Daoy (cell line): ENCODE data around the gene HOXB8. TPM values are rescaled to one million over a fixed set of nuclear protein-coding genes. Genes with fewer than 3 reads are reported as not detected.

Experiments
- DNase-seq: peaks from one replicate; pipeline ENCODE4 v3.0.0-alpha.2; 2015; ENCODE audit warnings: low read depth
- total RNA-seq: library from RNA; depleted of rRNA; stranded (reverse); fragments of >200 nt; shearing (Covaris generic); gene quantifications from 2 replicates; pipeline ENCODE4 v1.2.3, GENCODE V29; 2014

HOXB8 gene
- total RNA-seq, 1 experiment from 2014 or later, result 6.9 TPM

DNA sequence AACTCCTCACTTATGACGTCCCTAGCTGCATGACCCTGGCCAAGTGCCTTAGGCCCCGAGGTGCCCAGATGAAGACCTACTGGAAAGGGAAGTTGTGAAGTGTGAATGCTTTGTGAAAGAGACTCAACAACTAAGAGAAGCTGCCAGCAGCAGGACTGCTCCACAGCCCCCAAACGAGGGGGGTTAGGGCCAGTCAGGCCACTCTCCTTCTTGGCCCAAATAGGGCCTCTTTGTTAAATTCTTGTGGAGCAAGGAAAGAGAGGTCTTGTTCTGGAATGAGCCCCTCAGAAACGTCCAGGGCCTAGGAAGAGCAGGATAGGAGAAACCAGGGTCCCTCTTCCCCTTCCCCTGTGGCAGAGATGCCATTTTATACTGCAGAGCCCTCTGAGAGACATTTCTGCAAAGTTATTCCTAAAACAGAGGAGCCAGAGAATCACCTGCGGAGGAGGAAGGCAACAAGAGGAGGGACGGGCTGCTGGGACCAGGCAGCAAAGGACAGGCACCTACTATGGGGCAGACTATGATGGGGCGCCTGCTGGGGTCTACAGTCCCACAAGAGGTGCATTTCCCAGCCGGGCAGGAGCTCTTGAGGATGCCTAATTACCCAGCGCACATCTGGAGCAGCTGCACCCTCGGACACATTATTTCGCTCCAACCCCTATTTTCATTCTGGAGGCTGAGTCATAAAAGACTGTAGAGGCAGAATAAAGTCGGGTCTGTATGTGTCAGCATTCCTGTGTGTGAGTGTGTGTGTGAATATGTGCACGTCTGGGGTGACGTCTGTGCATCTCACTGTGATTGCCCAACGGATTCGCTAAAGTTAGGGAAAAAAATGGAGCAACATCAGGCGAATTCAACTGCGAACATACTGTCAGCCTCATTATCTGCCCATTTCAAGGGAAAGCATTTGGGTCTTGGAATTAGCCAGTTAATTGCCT, 22.5 kb upstream of the HOXB8 start:
- peak; percentile 83 for DNase-seq

- DNase-seq, result peak; percentile 89
These were observed 21.3 kb upstream of the HOXB8 start for GRCh38 chr17:48636177-48637018.

DNA sequence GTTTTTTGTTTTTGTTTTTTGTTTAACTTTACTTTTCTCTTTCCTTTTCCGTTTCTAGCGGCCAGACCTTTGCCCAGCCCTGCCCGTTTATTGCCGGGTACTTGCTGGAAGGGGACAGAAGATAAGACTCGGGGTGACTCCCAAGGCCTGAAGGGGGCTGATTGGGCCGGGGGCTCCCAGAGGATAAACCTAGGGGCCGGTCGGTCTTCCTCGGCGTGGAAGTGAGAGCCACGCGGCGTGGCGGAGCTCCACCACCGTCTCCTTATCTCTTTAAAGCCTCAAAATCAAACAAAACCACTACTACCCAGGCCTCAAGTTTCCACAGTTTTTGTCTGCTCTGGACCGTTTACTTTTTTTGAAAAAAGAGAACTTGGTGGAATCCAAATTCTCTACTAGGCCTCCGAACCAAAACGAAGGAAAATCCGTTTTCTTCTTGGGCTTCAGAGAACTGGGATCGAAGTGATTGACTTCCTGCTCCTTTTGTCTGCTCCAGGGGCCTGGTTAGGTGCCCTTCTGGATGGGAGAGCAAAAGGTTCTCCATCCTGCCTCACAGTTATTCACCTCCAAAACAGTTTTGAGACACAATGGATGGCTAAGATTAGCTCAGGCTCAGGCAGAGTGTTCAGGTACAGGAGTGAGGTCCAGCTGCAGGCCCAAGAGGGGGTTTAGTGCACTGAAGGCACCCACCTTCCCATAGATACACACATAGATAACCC, 19.6 kb upstream of the HOXB8 start:
- no peak for DNase-seq

DNA sequence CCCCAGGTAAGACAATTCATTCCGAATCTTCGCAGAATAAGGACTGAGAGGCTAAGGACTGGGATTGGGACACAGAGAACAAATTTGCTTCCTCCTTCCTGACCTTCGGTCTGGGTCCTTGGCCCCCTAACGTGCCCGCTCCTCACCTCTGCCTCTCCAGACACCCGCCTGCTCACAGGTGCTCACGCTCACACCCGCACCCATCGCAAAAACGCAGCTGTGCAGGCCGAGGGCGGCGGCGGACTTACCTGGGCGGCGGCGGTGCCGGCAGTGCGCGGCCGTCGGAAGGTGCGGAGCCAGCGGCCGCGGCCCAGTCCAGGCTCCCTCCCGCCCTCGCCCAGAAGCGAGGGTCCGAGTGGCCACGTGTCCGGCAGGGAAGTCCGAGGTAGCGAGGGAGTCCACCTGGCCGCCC, 18.2 kb upstream of the HOXB8 start:
- DNase-seq, result no peak

- no peak for DNase-seq
These were observed 17.6 kb upstream of the HOXB8 start for GRCh38 chr17:48632579-48633265.

GRCh38 chr17:48631693-48632578, 16.8 kb upstream of the HOXB8 start:
- DNase-seq, result no peak

GRCh38 chr17:48630925-48631692, 16.0 kb upstream of the HOXB8 start:
- DNase-seq, result no peak

DNA sequence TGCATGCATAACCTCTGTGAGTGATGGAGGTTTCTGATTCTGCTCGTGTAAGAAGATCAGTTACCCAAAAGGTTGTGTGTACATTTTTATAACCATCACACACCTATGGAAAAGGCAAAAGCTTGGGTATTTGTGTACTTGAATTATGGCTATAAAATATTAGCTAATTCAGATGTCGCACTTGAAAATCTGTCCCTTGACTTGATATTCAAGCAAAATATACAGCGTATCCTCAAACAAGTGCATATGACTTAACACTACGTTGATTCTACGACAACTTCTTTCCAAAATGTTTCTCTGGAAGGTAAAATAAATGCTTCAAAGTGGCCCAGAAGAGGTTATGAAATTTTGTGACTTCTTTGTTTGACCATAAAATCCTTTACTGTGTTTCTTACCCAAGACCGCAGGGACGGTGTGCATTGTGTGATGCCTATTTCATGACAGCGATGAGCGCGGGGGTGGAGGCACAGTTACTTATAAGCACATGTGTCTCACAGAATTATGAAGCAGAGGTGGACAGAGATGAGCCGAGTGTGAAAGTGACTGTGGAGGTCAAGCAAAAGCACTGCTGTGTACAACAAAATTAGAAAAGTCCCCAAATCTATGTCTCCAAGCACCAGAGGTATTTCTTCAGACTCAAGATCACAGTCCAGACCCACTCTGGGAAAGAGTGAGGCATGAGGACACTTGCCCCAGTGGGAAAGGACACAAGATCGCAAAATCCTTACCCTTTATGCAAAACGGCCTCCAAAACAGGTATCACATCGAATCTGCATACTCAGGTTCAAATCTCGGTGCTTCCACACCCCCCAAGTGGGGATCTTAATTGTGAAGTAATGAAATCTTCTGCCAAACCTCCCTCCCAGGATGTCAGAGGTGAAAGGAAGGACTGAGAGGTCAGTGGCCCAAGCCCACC, 15.2 kb upstream of the HOXB8 start:
- DNase-seq, result no peak

GRCh38 chr17:48629411-48629759, 14.3 kb upstream of the HOXB8 start:
- no peak for DNase-seq

- no peak for DNase-seq
These were observed 13.7 kb upstream of the HOXB8 start for GRCh38 chr17:48628649-48629410.

GRCh38 chr17:48627623-48628521, 12.8 kb upstream of the HOXB8 start:
- no peak for DNase-seq

DNA sequence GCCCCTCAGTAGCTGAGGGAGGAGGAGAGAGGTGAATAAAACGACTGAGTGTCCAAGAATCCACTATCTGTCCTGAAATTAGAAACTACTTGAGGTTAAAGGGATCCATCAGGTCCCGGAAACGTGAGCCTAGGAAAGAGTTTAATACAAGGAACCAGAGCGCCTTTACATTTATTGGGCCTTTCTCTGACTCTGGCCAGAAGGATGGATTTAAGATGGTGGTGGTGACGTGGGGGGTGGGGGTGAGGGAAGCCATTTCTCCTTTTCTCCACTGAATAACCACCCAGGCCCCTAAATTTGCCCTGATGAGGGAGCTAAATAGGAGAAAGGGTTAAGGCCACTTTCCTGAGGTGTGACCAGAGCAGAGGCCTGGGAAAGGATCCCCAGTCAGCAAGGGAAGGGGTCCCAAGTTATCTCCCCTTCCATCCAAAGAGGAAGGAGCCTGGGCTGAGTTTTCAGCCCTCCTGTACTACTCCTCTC, 12.1 kb upstream of the HOXB8 start:
- DNase-seq, result no peak

DNA sequence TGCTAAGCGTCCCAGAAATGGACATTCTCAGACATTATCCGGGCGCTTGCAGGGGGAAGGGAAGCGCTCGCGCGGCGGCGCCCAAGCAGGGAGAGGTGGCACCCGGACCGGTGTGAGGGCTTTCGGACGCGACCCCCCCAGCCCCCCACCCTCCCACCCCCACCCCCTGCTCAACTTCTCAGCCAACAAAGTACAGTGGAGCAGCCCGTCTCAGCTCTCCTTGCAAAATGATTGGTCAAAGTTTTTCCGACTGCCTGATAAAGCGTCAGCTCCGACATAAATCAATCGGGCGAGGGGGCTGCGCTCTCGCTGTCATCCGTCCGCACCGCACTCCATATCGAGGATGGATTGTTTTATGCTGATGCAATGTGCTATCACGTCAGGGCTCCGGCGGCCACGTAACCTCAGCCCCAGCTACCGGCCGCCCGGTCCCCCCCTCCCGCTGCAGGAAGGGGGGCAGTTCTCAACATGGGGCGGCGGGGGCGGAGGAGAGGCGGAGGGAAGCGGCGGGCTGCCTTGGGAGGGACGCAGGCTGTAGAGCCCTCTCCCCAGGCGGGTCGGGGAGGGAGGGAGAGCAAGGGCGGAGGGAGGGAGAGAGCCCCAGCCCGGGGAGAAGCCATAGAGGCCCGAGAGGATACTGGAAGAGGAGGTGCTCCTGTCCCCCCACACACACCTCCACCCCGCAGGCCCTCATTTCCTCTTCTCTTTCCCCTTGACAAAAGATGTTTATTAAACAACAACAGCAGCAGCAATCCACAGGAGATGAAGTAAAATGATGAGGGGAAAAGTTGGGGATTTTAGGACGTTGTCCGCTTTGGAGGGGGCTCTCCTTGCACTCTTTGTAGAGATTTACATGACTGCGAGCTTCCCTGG, 11.4 kb upstream of the HOXB8 start, which contains the start of gene HOXB9:
HOXB9 (minus strand) TSS at position 114 of the 873 bp plus-strand sequence; CDS start at position 25, 89 bp downstream.
- peak; percentile 82 for DNase-seq

DNA sequence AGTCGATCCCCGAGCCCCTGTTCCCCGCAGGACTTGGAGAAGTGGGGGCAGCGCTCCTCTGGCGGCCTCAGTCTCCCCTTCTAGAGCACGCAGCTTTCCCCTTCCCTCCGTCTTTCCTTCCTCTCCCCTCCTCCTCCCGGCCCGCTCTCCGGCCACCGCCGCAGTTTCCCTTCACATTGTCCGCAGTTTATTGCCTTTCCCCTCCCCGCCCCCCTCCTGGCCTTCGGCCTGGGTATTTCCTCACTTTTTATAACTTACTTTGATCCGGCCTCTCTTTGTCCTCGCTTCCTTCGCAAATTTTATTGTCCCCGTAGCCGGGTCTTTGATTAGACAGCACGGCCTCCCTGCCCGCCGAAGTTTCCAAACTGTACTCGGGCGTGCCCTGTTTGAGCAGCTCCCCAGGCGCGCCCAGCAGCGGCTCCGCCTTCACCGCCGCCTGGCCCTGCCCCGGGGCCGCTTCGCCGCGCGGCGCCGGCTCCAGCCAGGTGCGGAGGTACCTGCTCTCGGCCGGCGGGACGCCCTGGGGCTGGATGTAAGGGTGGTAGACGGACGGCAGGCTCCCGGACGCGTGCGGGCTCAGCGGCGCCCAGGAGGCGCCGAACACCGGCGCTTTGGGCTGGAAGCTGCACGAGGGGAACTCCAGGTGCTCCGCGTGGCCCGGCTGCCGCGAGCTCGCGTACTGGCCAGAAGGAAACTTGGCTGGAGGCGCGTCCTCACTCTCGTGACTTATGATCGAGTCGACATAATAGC, 10.6 kb upstream of the HOXB8 start:
- peak; percentile 63 for DNase-seq
